K562 (cell line): ENCODE data around the gene ZNF213. TPM values are rescaled to one million over a fixed set of nuclear protein-coding genes. Genes with fewer than 3 reads are reported as not detected.

Experiments
- AFF1 ChIP-seq, 2 experiments: fragments of 450-650 bp; IDR thresholded peaks; 2 replicates each; pipeline ENCODE4 v1.6.1; 2018; ENCODE audit warnings: mild to moderate bottlenecking in 2 of 2, low read depth in 1 of 2; ENCODE audit not compliant: partially characterized antibody in 2 of 2
- BCOR ChIP-seq: fragments of 450-650 bp; IDR thresholded peaks from 2 replicates; pipeline ENCODE4 v1.6.1; 2016
- CREM ChIP-seq: IDR thresholded peaks from 2 replicates; pipeline ENCODE4 v1.6.1; 2014; ENCODE audit warnings: antibody characterized with exemption, low read depth
- CTBP1 ChIP-seq: fragments of 450-650 bp; IDR thresholded peaks from 2 replicates; pipeline ENCODE4 v1.6.1; 2016; ENCODE audit warnings: borderline replicate concordance
- FOXM1 ChIP-seq, 2 experiments: fragments of 450-650 bp in 1 of 2; sonication (generic) in 1 of 2; formaldehyde crosslinking in 1 of 2; IDR thresholded peaks; 2 replicates each; pipeline versions ENCODE4 v1.6.1 to v1.9.0; 2017 to 2022; ENCODE audit warnings: low read depth in 2 of 2, mild to moderate bottlenecking in 2 of 2, missing genetic modification reagents in 1 of 2, moderate library complexity in 1 of 2
- MAX ChIP-seq: sonication (generic); formaldehyde crosslinking; IDR thresholded peaks from 2 replicates; pipeline ENCODE4 v1.9.0; 2022; ENCODE audit warnings: mild to moderate bottlenecking, missing genetic modification reagents
- PHF20 ChIP-seq: fragments of 450-650 bp; IDR thresholded peaks from 2 replicates; pipeline ENCODE4 v1.6.1; 2018; ENCODE audit not compliant: partially characterized antibody
- POLR2AphosphoS5 ChIP-seq: IDR thresholded peaks from 2 replicates; pipeline ENCODE4 v1.6.1; 2011; ENCODE audit warnings: mild to moderate bottlenecking, low read depth, low read length, moderate library complexity; ENCODE audit not compliant: control insufficient read depth, insufficient read depth
- RCOR1 ChIP-seq, 2 experiments: IDR thresholded peaks; 2 replicates each; pipeline ENCODE4 v1.6.1; 2012; ENCODE audit warnings: low read depth in 2 of 2, low read length in 2 of 2, borderline replicate concordance in 1 of 2, improper control_type of control experiment in 1 of 2
- SRSF9 ChIP-seq: fragments of 200-400 bp; formaldehyde crosslinking; IDR thresholded peaks from 2 replicates; pipeline ENCODE4 v1.6.1; 2017; ENCODE audit warnings: low read depth, low read length, borderline replicate concordance
- ZSCAN29 ChIP-seq: fragments of 450-650 bp; IDR thresholded peaks from 2 replicates; pipeline ENCODE4 v1.6.1; 2017
- polyA plus RNA-seq, 8 experiments: library from polyadenylated mRNA; depleted of rRNA in 4 of 8; stranded (reverse) in 5 of 8; unstranded in 3 of 8; fragments of >200 nt; fragmentation: Nextera tagmentation in 2 of 8; fragmentation: Illumina TruSeq in 1 of 8; extraction: Ambion mirVana in 2 of 8; extraction: Trizol in 1 of 8; gene quantifications; 2 replicates each; pipeline versions ENCODE4 v1.2.1 to v1.2.3, GENCODE V29; 2011 to 2014; ENCODE audit warnings: inconsistent platforms in 1 of 8, missing spikeins in 1 of 8
- total RNA-seq, 7 experiments: library from RNA; depleted of rRNA in 6 of 7; stranded (reverse); fragments of >200 nt in 6 of 7; fragmentation: Illumina TruSeq in 2 of 7; extraction: Trizol in 2 of 7; gene quantifications; 2 replicates each; pipeline versions ENCODE4 v1.2.1 to v1.2.3, GENCODE V29; 2011 to 2021; ENCODE audit warnings: low replicate concordance in 1 of 7
- TF ChIP-seq, protein P1 (sequence below), 2 experiments: fragments of 450-650 bp in 1 of 2; sonication (generic) in 1 of 2; formaldehyde crosslinking in 1 of 2; IDR thresholded peaks; 2 replicates each; pipeline versions ENCODE4 v1.7.1 to v1.9.0; 2016 to 2022; ENCODE audit warnings: inconsistent platforms in 1 of 2, mild to moderate bottlenecking in 1 of 2, missing genetic modification reagents in 1 of 2

The ZNF213 gene
- total and polyA plus RNA-seq, 9 of the 15 experiments (the other 6 are each of a cell fraction or from before 2014, with no cell fraction given): 0.49 to 10.0 (median 1.8) TPM

DNA sequence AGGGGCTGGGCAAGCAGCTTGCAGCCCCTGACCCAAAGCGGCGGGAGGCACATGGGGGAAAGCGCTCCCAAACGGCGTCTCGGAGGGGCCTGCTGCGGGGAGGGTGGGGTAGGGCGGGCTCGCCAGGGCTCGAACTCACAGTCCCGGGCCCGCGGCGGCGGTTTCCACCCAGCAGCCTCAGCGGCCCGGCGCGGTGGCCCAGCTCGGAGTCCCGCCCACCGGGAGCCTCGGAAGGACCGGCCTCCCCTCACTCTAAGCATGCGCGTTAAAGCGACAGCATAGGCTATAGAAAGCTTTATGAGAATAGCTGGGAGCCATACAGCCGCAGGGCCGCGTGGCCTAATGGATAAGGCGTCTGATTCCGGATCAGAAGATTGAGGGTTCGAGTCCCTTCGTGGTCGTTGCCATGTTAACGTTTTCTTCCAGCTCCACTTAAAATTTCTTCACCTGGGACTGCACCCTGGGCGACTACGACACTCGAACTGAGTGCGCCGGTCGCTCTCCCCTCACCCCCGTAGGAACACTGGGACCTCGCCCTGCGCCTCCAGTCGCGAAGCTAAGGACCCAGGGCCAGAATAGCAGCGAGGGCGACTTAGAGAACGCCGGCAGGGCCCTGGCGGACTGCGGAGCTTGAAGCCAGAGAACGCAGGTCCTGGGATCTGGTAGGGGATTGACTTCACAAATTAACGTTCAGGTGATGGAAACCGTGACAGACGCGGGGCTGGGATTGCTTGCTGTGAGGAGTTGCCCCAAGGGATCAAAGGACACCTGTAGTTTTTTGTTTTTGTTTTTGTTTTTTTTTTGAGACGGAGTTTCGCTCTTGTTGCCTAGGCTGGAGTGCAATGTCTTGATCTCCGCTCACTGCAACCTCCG lies 15.8 kb downstream of the ZNF213 start (continued):
- TF ChIP-seq MAX (peak; percentile 82), FOXM1 (IDR thresholded peaks at IDR 0.05; ENCODE audit: low read depth) (no peak), FOXM1 (CRISPR knock-in tag; IDR thresholded peaks at IDR 0.05; ENCODE audit: low read depth) (no peak), BCOR (peak; percentile 95), PHF20 (peak; percentile 87), CREM (peak; percentile 52; the same call in 1 of the 2 replicates), CTBP1 (peak; percentile 68; the same call in 1 of the 2 replicates), POLR2AphosphoS5 (peak; percentile 20; the same call in 1 of the 2 replicates), SRSF9 (no peak), RCOR1 (IDR thresholded peaks at IDR 0.05; ENCODE audit: borderline replicate concordance in 1 of 2, low read depth in 2 of 2, low read length in 2 of 2) (peak; percentile 13 to 80; a peak in 3 of 4 replicates), AFF1 (IDR thresholded peaks at IDR 0.05; ENCODE audit: low read depth in 1 of 2, partially characterized antibody in 2 of 2) (peak; percentile 32 to 51), ZSCAN29 (peak; percentile 84)
- TF ChIP-seq, protein P1, sequence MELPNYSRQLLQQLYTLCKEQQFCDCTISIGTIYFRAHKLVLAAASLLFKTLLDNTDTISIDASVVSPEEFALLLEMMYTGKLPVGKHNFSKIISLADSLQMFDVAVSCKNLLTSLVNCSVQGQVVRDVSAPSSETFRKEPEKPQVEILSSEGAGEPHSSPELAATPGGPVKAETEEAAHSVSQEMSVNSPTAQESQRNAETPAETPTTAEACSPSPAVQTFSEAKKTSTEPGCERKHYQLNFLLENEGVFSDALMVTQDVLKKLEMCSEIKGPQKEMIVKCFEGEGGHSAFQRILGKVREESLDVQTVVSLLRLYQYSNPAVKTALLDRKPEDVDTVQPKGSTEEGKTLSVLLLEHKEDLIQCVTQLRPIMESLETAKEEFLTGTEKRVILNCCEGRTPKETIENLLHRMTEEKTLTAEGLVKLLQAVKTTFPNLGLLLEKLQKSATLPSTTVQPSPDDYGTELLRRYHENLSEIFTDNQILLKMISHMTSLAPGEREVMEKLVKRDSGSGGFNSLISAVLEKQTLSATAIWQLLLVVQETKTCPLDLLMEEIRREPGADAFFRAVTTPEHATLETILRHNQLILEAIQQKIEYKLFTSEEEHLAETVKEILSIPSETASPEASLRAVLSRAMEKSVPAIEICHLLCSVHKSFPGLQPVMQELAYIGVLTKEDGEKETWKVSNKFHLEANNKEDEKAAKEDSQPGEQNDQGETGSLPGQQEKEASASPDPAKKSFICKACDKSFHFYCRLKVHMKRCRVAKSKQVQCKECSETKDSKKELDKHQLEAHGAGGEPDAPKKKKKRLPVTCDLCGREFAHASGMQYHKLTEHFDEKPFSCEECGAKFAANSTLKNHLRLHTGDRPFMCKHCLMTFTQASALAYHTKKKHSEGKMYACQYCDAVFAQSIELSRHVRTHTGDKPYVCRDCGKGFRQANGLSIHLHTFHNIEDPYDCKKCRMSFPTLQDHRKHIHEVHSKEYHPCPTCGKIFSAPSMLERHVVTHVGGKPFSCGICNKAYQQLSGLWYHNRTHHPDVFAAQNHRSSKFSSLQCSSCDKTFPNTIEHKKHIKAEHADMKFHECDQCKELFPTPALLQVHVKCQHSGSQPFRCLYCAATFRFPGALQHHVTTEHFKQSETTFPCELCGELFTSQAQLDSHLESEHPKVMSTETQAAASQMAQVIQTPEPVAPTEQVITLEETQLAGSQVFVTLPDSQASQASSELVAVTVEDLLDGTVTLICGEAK (IDR thresholded peaks at IDR 0.05): peak; percentile 89
- TF ChIP-seq, protein P1 (CRISPR knock-in tag; IDR thresholded peaks at IDR 0.05): no peak
